IMR-90 (cell line): ENCODE results near the gene AAGAB. TPM values are rescaled to one million over a fixed set of nuclear protein-coding genes. Genes with fewer than 3 reads are reported as not detected.

Source experiments
- ATAC-seq: fragments of 200-7000 bp; cut with Tn5 transposase; 2 replicates; pipeline ENCODE4 v1.9.1; 2020; ENCODE audit warnings: low read depth, mild to moderate bottlenecking, moderate library complexity
- BruUV-seq: library from RNA; stranded (reverse); fragments of 400-500 nt; replicated peaks from 2 replicates; lab custom pipeline; 2021; lab: Mats Ljungman, UMichigan
- CTCF ChIA-PET: fragments of 300-600 bp; formaldehyde crosslinking; extraction: SDS; loops from one replicate; lab custom pipeline; 2021; ENCODE audit warnings: antibody characterized with exemption; lab: Yijun Ruan, JAX
- POLR2A ChIA-PET: fragments of 300-600 bp; sonication (Branson Sonifier 250); formaldehyde crosslinking; loops from one replicate; lab custom pipeline; 2022; ENCODE audit warnings: antibody characterized with exemption; ENCODE audit not compliant: unreplicated experiment; lab: Charles Lee
- DNase-seq: peaks from one replicate; pipeline ENCODE4 v3.0.0; 2013
- H2AFZ ChIP-seq: replicated peaks from 2 replicates; pipeline ENCODE3; 2013; ENCODE audit warnings: low read length, mild to moderate bottlenecking; ENCODE audit not compliant: poor library complexity
- H2AK5ac ChIP-seq: 2 replicates; pipeline ENCODE4 v1.6.1; 2013; ENCODE audit warnings: low read depth, low read length, inconsistent platforms
- H2AK9ac ChIP-seq: replicated peaks from 2 replicates; pipeline ENCODE3; 2013; ENCODE audit warnings: mild to moderate bottlenecking, low read depth, low read length, moderate library complexity; ENCODE audit not compliant: poor library complexity
- H2BK120ac ChIP-seq: 2 replicates; pipeline ENCODE4 v1.6.1; 2013; ENCODE audit warnings: low read depth, low read length, inconsistent platforms
- H2BK15ac ChIP-seq: 3 replicates; pipeline ENCODE4 v1.6.1; 2013; ENCODE audit warnings: low read depth, low read length, inconsistent platforms
- H2BK20ac ChIP-seq: 2 replicates; pipeline ENCODE4 v1.6.1; 2013; ENCODE audit warnings: low read depth, mild to moderate bottlenecking, inconsistent platforms, low read length, moderate library complexity
- H2BK5ac ChIP-seq: 2 replicates; pipeline ENCODE4 v1.6.1; 2013; ENCODE audit warnings: mild to moderate bottlenecking, low read depth, low read length, inconsistent platforms; ENCODE audit not compliant: poor library complexity, severe bottlenecking
- H3K14ac ChIP-seq: replicated peaks from 2 replicates; pipeline ENCODE4 v1.6.1; 2013; ENCODE audit warnings: low read depth, low read length, inconsistent platforms
- H3K18ac ChIP-seq: 2 replicates; pipeline ENCODE4 v1.6.1; 2013; ENCODE audit warnings: low read depth, low read length, control low read depth
- H3K23ac ChIP-seq: 2 replicates; pipeline ENCODE4 v1.6.1; 2013; ENCODE audit warnings: low read depth, low read length, inconsistent platforms
- H3K27ac ChIP-seq: 2 replicates; pipeline ENCODE4 v1.5.1; 2013; ENCODE audit warnings: mild to moderate bottlenecking, control low read depth, low read length; ENCODE audit not compliant: insufficient read depth
- H3K27me3 ChIP-seq: 2 replicates; pipeline ENCODE4 v1.6.1; 2013; ENCODE audit warnings: low read length; ENCODE audit not compliant: control insufficient read depth, insufficient read depth
- H3K36me3 ChIP-seq: 2 replicates; pipeline ENCODE4 v1.6.1; 2013; ENCODE audit warnings: low read length, mixed read lengths; ENCODE audit not compliant: control insufficient read depth, insufficient read depth
- H3K4ac ChIP-seq: 2 replicates; pipeline ENCODE4 v1.6.1; 2013; ENCODE audit warnings: low read depth, low read length, inconsistent platforms
- H3K4me1 ChIP-seq: 2 replicates; pipeline ENCODE4 v1.6.1; 2013; ENCODE audit warnings: low read length, mixed read lengths; ENCODE audit not compliant: control insufficient read depth, insufficient read depth
- H3K4me2 ChIP-seq: 2 replicates; pipeline ENCODE4 v1.6.1; 2013; ENCODE audit warnings: low read depth, mild to moderate bottlenecking, control low read depth, low read length, moderate library complexity
- H3K4me3 ChIP-seq: 2 replicates; pipeline ENCODE4 v1.5.1; 2013; ENCODE audit warnings: low read depth, mild to moderate bottlenecking, control low read depth, low read length, moderate library complexity; ENCODE audit not compliant: insufficient read depth
- H3K56ac ChIP-seq: 2 replicates; pipeline ENCODE4 v1.6.1; 2013; ENCODE audit warnings: low read length, inconsistent platforms; ENCODE audit not compliant: insufficient read depth; ENCODE audit errors: extremely low read depth
- H3K79me1 ChIP-seq, 2 experiments: 2 replicates each; pipeline ENCODE4 v1.6.1; 2013; ENCODE audit warnings: low read length in 2 of 2, inconsistent platforms in 1 of 2, low read depth in 1 of 2
- H3K9ac ChIP-seq: 2 replicates; pipeline ENCODE4 v1.6.1; 2013; ENCODE audit warnings: low read depth, low read length, control low read depth
- H3K9me1 ChIP-seq: 2 replicates; pipeline ENCODE4 v1.6.1; 2013; ENCODE audit warnings: low read length, inconsistent platforms; ENCODE audit not compliant: insufficient read depth
- H3K9me3 ChIP-seq: 2 replicates; pipeline ENCODE4 v1.6.1; 2013; ENCODE audit warnings: low read length; ENCODE audit not compliant: control insufficient read depth, insufficient read depth
- H4K20me1 ChIP-seq: 2 replicates; pipeline ENCODE4 v1.6.1; 2013; ENCODE audit warnings: low read length, inconsistent platforms; ENCODE audit not compliant: insufficient read depth
- H4K5ac ChIP-seq: 2 replicates; pipeline ENCODE4 v1.6.1; 2013; ENCODE audit warnings: mild to moderate bottlenecking, low read depth, low read length, control low read depth
- H4K8ac ChIP-seq, 2 experiments: 2 replicates each; pipeline ENCODE4 v1.6.1; 2013; ENCODE audit warnings: low read depth in 2 of 2, low read length in 2 of 2, control low read depth in 1 of 2, inconsistent platforms in 1 of 2
- H4K91ac ChIP-seq: 2 replicates; pipeline ENCODE4 v1.6.1; 2013; ENCODE audit warnings: low read depth, low read length, inconsistent platforms; ENCODE audit not compliant: insufficient read depth
- BHLHE40 ChIP-seq: fragments of 150-350 bp; IDR thresholded peaks from 2 replicates; pipeline ENCODE4 v1.6.1; 2016; ENCODE audit warnings: mild to moderate bottlenecking, low read depth, low read length
- CEBPB ChIP-seq: IDR thresholded peaks from 2 replicates; pipeline ENCODE4 v1.6.1; 2012; ENCODE audit warnings: low read depth, low read length, improper control_type of control experiment
- CTCF ChIP-seq: conservative IDR thresholded peaks from 2 replicates; pipeline ENCODE4 v1.5.1; 2012; ENCODE audit warnings: mild to moderate bottlenecking, low read depth, low read length, improper control_type of control experiment
- FOS ChIP-seq: fragments of 150-350 bp; IDR thresholded peaks from 2 replicates; pipeline ENCODE4 v1.6.1; 2016; ENCODE audit warnings: low read depth, low read length
- MXI1 ChIP-seq: IDR thresholded peaks from 2 replicates; pipeline ENCODE4 v1.6.1; 2012; ENCODE audit warnings: low read depth, mild to moderate bottlenecking, low read length, moderate library complexity, borderline replicate concordance
- POLR2A ChIP-seq: IDR thresholded peaks from 2 replicates; pipeline ENCODE4 v1.6.1; 2012; ENCODE audit warnings: mild to moderate bottlenecking, low read depth, low read length
- RAD21 ChIP-seq: IDR thresholded peaks from 2 replicates; pipeline ENCODE4 v1.6.1; 2012; ENCODE audit warnings: low read length, improper control_type of control experiment
- RCOR1 ChIP-seq: IDR thresholded peaks from 2 replicates; pipeline ENCODE4 v1.6.1; 2012; ENCODE audit warnings: mild to moderate bottlenecking, low read length, improper control_type of control experiment; ENCODE audit not compliant: insufficient replicate concordance
- WGBS, 2 experiments: methylation state at CpG; one replicate each; pipeline versions ENCODE4 v1.1.5 to v1.1.7; 2013; ENCODE audit warnings: missing lambda C conversion rate in 2 of 2; ENCODE audit not compliant: insufficient read length in 1 of 2; ENCODE audit errors: extremely low coverage in 2 of 2; 5-methylcytosine and 5-hydroxymethylcytosine counted together
- dilution Hi-C: fragments of 300-500 bp; cut with HindIII; formaldehyde crosslinking; loops from one replicate; pipeline ENCODE4 v1.14.3; 2018; ENCODE audit warnings: low sequenced_read_pairs; ENCODE audit not compliant: unreplicated experiment
- in situ Hi-C: fragments of 300-500 bp; cut with MboI; formaldehyde crosslinking; loops from 3 replicates; pipeline ENCODE4 v1.14.3; 2019; ENCODE audit warnings: low sequenced_read_pairs, inconsistent platforms, mixed read lengths
- intact Hi-C: fragments of 100-400 bp; cut with micrococcal nuclease; formaldehyde crosslinking; loops from 2 replicates; pipeline ENCODE4 v1.10.0; 2022
- polyA plus RNA-seq, 3 experiments: library from polyadenylated mRNA; depleted of rRNA; stranded (reverse); fragments of >200 nt; gene quantifications; 2 replicates each; pipeline ENCODE4 v1.2.3, GENCODE V29; 2012; ENCODE audit warnings: low replicate concordance in 1 of 3
- total RNA-seq: library from RNA; depleted of rRNA; stranded (reverse); fragments of >200 nt; gene quantifications from 2 replicates; pipeline ENCODE4 v1.2.3, GENCODE V29; 2012
- TF ChIP-seq, protein P1 (sequence below): fragments of 150-350 bp; IDR thresholded peaks from 2 replicates; pipeline ENCODE4 v1.6.1; 2017; ENCODE audit warnings: mild to moderate bottlenecking, antibody characterized with exemption, low read length, low read depth
- TF ChIP-seq, protein P2 (sequence below): fragments of 150-350 bp; IDR thresholded peaks from 2 replicates; pipeline ENCODE4 v1.6.1; 2016; ENCODE audit warnings: low read depth, mild to moderate bottlenecking, low read length, moderate library complexity, borderline replicate concordance

AAGAB gene
- total and polyA plus RNA-seq, 2 of the 4 experiments (the other 2 are of a cell fraction) = 26.1 to 69.7 TPM

DNA sequence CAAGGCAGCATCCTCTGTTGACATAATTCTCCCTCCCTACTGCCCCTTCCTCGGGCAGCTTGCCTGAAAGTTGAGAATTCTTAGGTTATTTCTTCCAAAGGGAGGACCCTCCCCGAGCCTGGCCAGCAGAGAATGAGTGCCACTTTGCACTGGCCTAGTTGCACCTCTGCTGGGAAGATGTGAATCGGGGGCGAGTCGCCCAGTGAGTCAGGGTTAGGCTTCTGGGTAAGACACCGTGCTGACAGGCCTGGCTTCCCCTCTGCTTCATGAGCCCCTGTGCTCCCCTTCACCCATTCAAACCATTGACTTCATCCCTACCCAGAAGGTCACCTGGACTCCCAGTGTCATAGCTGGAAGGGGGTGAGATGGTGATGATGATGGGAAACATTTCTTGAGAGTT lies 82.3 kb downstream of the AAGAB start:
- Histone ChIP-seq H3K27ac (peak overlapping the region; percentile 68), H4K5ac (peak overlapping the region; percentile 45), H4K8ac (peak overlapping the region; percentile 55 to 57; a peak in 2 of 4 replicates), H3K36me3 (peaks cover 83% of the 10 kb centered on the region), H3K79me1 (peaks cover 75 to 99% of the 10 kb centered on the region in 2 experiments), H4K91ac (peak overlapping the region; percentile 51), H3K4me1 (peaks cover 71% of the 10 kb centered on the region), H3K9me3 (no peaks in the 10 kb centered on the region), H3K4ac (peak overlapping the region; percentile 70), H2BK20ac (peak overlapping the region; percentile 37; the same call in 1 of the 2 replicates), H2BK15ac (peak overlapping the region; percentile 77; the same call in 1 of the 3 replicates), H3K4me2 (no peak overlapping the region), H3K18ac (peak overlapping the region; percentile 53), H4K20me1 (peaks cover 19% of the 10 kb centered on the region), H2BK5ac (peak overlapping the region; percentile 68), H3K9ac (no peak overlapping the region), H3K4me3 (no peak overlapping the region), H2AFZ (no peak overlapping the region), H3K14ac (peak overlapping the region; percentile 78), H3K9me1 (peaks cover 67% of the 10 kb centered on the region), H3K23ac (peak overlapping the region; percentile 60), H2BK120ac (peak overlapping the region; percentile 28), H3K56ac (no peak overlapping the region), H2AK9ac (no peak overlapping the region), H2AK5ac (peak overlapping the region; percentile 65), H3K27me3 (no peaks in the 10 kb centered on the region)
- in situ Hi-C loops = no loop called here
- DNase-seq (peak; percentile 63), ATAC-seq (0 out of 2 replicates have a peak, but pooled peaks have one; percentile 2)
- intact Hi-C loops = no loop called here
- CTCF ChIA-PET = no interaction called here
- no TSS peak for BruUV-seq
- POLR2A ChIA-PET = no interaction called here
- no CpG with 5 or more reads among the region's 6 CpGs for WGBS, 2 experiments
- dilution Hi-C loops = no loop called here
- TF ChIP-seq CTCF (no peak), POLR2A (0 out of 2 replicates have a peak, but pooled peaks have one; percentile 28), RAD21 (peak; percentile 1; the same call in 1 of the 2 replicates), BHLHE40 (no peak), MXI1 (no peak), RCOR1 (no peak), CEBPB (no peak), FOS (0 out of 2 replicates have a peak, but pooled peaks have one; percentile 18)
- TF ChIP-seq, protein P1, sequence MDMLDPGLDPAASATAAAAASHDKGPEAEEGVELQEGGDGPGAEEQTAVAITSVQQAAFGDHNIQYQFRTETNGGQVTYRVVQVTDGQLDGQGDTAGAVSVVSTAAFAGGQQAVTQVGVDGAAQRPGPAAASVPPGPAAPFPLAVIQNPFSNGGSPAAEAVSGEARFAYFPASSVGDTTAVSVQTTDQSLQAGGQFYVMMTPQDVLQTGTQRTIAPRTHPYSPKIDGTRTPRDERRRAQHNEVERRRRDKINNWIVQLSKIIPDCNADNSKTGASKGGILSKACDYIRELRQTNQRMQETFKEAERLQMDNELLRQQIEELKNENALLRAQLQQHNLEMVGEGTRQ = no peak
- TF ChIP-seq, protein P2, sequence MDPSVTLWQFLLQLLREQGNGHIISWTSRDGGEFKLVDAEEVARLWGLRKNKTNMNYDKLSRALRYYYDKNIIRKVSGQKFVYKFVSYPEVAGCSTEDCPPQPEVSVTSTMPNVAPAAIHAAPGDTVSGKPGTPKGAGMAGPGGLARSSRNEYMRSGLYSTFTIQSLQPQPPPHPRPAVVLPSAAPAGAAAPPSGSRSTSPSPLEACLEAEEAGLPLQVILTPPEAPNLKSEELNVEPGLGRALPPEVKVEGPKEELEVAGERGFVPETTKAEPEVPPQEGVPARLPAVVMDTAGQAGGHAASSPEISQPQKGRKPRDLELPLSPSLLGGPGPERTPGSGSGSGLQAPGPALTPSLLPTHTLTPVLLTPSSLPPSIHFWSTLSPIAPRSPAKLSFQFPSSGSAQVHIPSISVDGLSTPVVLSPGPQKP = no peak
